Neural cell (in vitro differentiated cells): ENCODE data around the gene RELN. TPM values are rescaled to one million over a fixed set of nuclear protein-coding genes. Genes with fewer than 3 reads are reported as not detected.

Experiments used
- H2AFZ ChIP-seq: fragments of 200-600, 300-800 bp; sonication (generic), shearing (Covaris generic); 2 replicates; pipeline ENCODE4 v1.6.0; 2014; ENCODE audit warnings: low read depth, mild to moderate bottlenecking, antibody characterized with exemption, low read length, moderate library complexity
- H3F3A ChIP-seq: fragments of 200-600 bp; shearing (Covaris generic); 2 replicates; pipeline ENCODE4 v1.6.1; 2016; ENCODE audit warnings: mild to moderate bottlenecking, moderate library complexity, mixed read lengths, antibody characterized with exemption, low read length; ENCODE audit not compliant: insufficient read depth, poor library complexity, severe bottlenecking
- H3K27ac ChIP-seq: fragments of 200-600, 300-800 bp; sonication (generic), shearing (Covaris generic); 2 replicates; pipeline ENCODE4 v1.5.1; 2014; ENCODE audit warnings: mild to moderate bottlenecking, low read length, moderate library complexity
- H3K27me3 ChIP-seq: fragments of 300-800, 200-600 bp; sonication (generic), shearing (Covaris generic); 2 replicates; pipeline ENCODE4 v1.6.0; 2014; ENCODE audit warnings: mild to moderate bottlenecking, low read depth, low read length, moderate library complexity; ENCODE audit not compliant: insufficient read depth
- H3K36me3 ChIP-seq: fragments of 300-800, 200-600 bp; sonication (generic), shearing (Covaris generic); 2 replicates; pipeline ENCODE4 v1.5.1; 2014; ENCODE audit warnings: mild to moderate bottlenecking, antibody characterized with exemption, low read length, moderate library complexity; ENCODE audit not compliant: insufficient read depth
- H3K4me2 ChIP-seq: fragments of 300-800, 200-600 bp; sonication (generic), shearing (Covaris generic); 2 replicates; pipeline ENCODE4 v1.6.0; 2014; ENCODE audit warnings: mild to moderate bottlenecking, low read length
- H3K4me3 ChIP-seq: fragments of 300-800, 200-600 bp; sonication (generic), shearing (Covaris generic); 2 replicates; pipeline ENCODE4 v1.5.1; 2014; ENCODE audit warnings: mild to moderate bottlenecking, low read length, moderate library complexity
- H3K79me2 ChIP-seq: fragments of 200-600 bp; shearing (Covaris generic); replicated peaks from 2 replicates; pipeline ENCODE4 v1.6.0; 2014; ENCODE audit warnings: mild to moderate bottlenecking, low read length, moderate library complexity; ENCODE audit not compliant: insufficient read depth
- H3K9ac ChIP-seq: fragments of 300-800, 200-600 bp; sonication (generic), shearing (Covaris generic); 2 replicates; pipeline ENCODE4 v1.6.1; 2016; ENCODE audit warnings: mild to moderate bottlenecking, low read length, mixed read lengths
- H3K9me2 ChIP-seq: fragments of 200-600 bp; shearing (Covaris generic); 2 replicates; pipeline ENCODE4 v1.6.1; 2016; ENCODE audit warnings: mild to moderate bottlenecking, low read length, mixed read lengths; ENCODE audit not compliant: insufficient read depth
- H3K9me3 ChIP-seq: fragments of 200-600, 300-800 bp; sonication (generic), shearing (Covaris generic); 2 replicates; pipeline ENCODE4 v1.6.1; 2016; ENCODE audit warnings: mild to moderate bottlenecking, mixed run types, low read length, moderate library complexity, mixed read lengths
- H4K20me1 ChIP-seq: fragments of 200-600 bp; shearing (Covaris generic); 2 replicates; pipeline ENCODE4 v1.6.1; 2016; ENCODE audit warnings: mild to moderate bottlenecking, mixed run types; ENCODE audit not compliant: insufficient read depth
- CTCF ChIP-seq: fragments of 450-650 bp; IDR thresholded peaks from 2 replicates; pipeline ENCODE4 v1.5.1; 2014; ENCODE audit warnings: antibody characterized with exemption, mild to moderate bottlenecking, moderate library complexity; ENCODE audit not compliant: poor library complexity, severe bottlenecking
- EP300 ChIP-seq: fragments of 450-650 bp; conservative IDR thresholded peaks from 2 replicates; pipeline ENCODE4 v1.6.1; 2014; ENCODE audit warnings: antibody characterized with exemption, mild to moderate bottlenecking, moderate library complexity; ENCODE audit not compliant: poor library complexity, severe bottlenecking
- EZH2 ChIP-seq: fragments of 200-600, 300-800 bp; shearing (Covaris generic), sonication (generic); IDR thresholded peaks from 2 replicates; pipeline ENCODE4 v1.6.1; 2014; ENCODE audit warnings: antibody characterized with exemption, low read length, borderline replicate concordance, mild to moderate bottlenecking; ENCODE audit not compliant: insufficient read depth, poor library complexity, severe bottlenecking
- MXI1 ChIP-seq: fragments of 450-650 bp; conservative IDR thresholded peaks from 2 replicates; pipeline ENCODE4 v1.6.1; 2014; ENCODE audit warnings: antibody characterized with exemption, mild to moderate bottlenecking; ENCODE audit not compliant: poor library complexity, severe bottlenecking
- POLR2AphosphoS5 ChIP-seq: IDR thresholded peaks from 2 replicates; pipeline ENCODE4 v1.6.1; 2012
- RAD21 ChIP-seq: fragments of 450-650 bp; conservative IDR thresholded peaks from 2 replicates; pipeline ENCODE4 v1.6.1; 2014; ENCODE audit warnings: antibody characterized with exemption, mild to moderate bottlenecking, moderate library complexity
- REST ChIP-seq: IDR thresholded peaks from 2 replicates; pipeline ENCODE4 v1.6.1; 2012; ENCODE audit warnings: borderline replicate concordance
- SMC3 ChIP-seq: fragments of 450-650 bp; conservative IDR thresholded peaks from 2 replicates; pipeline ENCODE4 v1.6.1; 2014; ENCODE audit warnings: antibody characterized with exemption, mild to moderate bottlenecking, moderate library complexity; ENCODE audit not compliant: poor library complexity
- TAF1 ChIP-seq: IDR thresholded peaks from 2 replicates; pipeline ENCODE4 v1.6.1; 2012; ENCODE audit warnings: low read depth
- polyA plus RNA-seq: library from polyadenylated mRNA; depleted of rRNA; stranded (reverse); fragments of >200 nt; gene quantifications from 2 replicates; pipeline ENCODE4 v1.2.3, GENCODE V29; 2014

RELN gene
- polyA plus RNA-seq, 1 donor from 2014 or later: 178 TPM

DNA sequence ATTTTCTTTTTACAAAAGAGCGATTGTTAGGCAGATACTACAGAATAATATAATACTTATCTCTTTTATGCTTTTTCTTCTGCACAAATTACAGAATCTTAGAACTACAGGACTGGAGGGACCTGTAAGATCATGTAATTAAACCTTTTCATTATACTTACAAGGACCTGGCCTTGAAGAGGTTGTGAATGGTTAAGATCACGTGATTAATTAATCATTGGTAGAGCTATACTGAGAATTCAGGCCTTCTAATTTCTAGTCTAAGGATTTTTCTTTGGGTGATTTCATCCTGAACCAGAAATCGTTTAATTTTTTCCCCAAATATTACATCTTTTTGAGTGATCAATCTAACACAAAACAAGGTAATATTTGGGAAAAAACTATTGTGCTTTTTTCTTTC is 379.7 kb downstream of the RELN start:
- H3K9ac ChIP-seq: no peak overlapping the region
- H3K79me2 ChIP-seq: no peaks in the 10 kb centered on the region
- no peak overlapping the region for H3K4me3 ChIP-seq
- H4K20me1 ChIP-seq: no peaks in the 10 kb centered on the region
- no peaks in the 10 kb centered on the region for H3F3A ChIP-seq
- no peaks in the 10 kb centered on the region for H3K36me3 ChIP-seq
- no peak overlapping the region for H3K4me2 ChIP-seq
- H3K9me3 ChIP-seq: no peaks in the 10 kb centered on the region
- H3K27me3 ChIP-seq: no peaks in the 10 kb centered on the region
- no peaks in the 10 kb centered on the region for H3K9me2 ChIP-seq
- no peak overlapping the region for H3K27ac ChIP-seq
- no peak overlapping the region for H2AFZ ChIP-seq
- TF ChIP-seq EP300: no peak
- no peak for TF ChIP-seq CTCF
- no peak for TF ChIP-seq REST
- TF ChIP-seq RAD21: no peak
- no peak for TF ChIP-seq POLR2AphosphoS5
- no peak for TF ChIP-seq TAF1
- TF ChIP-seq SMC3: no peak
- no peak for TF ChIP-seq EZH2
- TF ChIP-seq MXI1: no peak

GRCh38 chr7:103605640-103606039 is 383.8 kb downstream of the RELN start:
- H3K36me3 ChIP-seq: peaks cover 4% of the 10 kb centered on the region
- no peak overlapping the region for H3K4me2 ChIP-seq
- H3K79me2 ChIP-seq: no peaks in the 10 kb centered on the region
- no peak overlapping the region for H3K4me3 ChIP-seq
- H3K27me3 ChIP-seq: no peaks in the 10 kb centered on the region
- H4K20me1 ChIP-seq: no peaks in the 10 kb centered on the region
- no peaks in the 10 kb centered on the region for H3F3A ChIP-seq
- no peak overlapping the region for H3K27ac ChIP-seq
- no peaks in the 10 kb centered on the region for H3K9me2 ChIP-seq
- H3K9ac ChIP-seq: no peak overlapping the region
- no peak for TF ChIP-seq EP300
- TF ChIP-seq TAF1: no peak
- TF ChIP-seq SMC3: no peak
- no peak for TF ChIP-seq MXI1
- no peak for TF ChIP-seq CTCF
- TF ChIP-seq POLR2AphosphoS5: no peak
- no peak for TF ChIP-seq EZH2
- TF ChIP-seq REST: no peak
- TF ChIP-seq RAD21: no peak
- H2AFZ ChIP-seq: no peak overlapping the region
- no peaks in the 10 kb centered on the region for H3K9me3 ChIP-seq
